GM19240 (cell line): ENCODE data around the gene B3GNT5.

Source experiments
- DNase-seq: peaks from one replicate; pipeline ENCODE4 v3.0.0; 2011; ENCODE audit warnings: low spot score; ENCODE audit not compliant: insufficient read length

Gene B3GNT5

DNA sequence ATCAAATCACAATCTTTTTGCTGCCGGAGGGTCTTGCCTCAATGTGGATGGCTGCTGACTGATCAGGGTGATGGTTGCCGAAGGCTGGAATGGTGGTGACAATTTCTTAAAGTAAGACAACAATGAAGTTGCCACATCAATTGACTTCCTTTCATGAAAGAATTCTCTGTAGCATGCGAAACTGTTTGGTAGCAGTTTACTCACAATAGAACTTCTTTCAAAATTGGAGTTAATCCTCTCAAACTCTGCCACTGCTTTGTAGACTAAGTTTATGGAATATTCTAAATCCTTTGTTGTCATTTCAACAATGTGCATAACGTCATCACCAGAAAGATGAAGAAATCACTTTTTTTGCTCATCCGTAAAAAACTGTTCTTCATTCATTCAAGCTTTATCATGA, 65.8 kb downstream of the B3GNT5 start:
- DNase-seq = no peak

DNA sequence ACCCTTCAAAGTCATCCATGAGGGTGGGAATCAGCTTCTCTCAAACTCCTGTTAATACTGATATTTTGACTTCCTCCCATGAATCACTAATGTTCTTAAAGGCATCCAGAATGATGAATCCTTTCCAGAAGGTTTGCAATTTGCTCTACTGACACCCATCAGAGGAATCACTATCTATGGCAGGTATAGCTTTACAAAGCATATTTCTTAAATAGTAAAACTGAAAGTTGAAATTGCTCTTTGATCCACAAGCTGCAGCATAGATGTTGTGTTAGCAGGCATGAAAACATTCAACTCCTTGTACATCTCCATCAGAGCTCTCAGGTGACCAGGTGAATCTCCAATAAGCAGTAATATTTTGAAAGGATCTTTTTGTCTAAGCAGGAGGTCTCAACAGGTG, 66.3 kb downstream of the B3GNT5 start:
- no peak for DNase-seq
